Stimulated activated CD8-positive, alpha-beta memory T cell treated with anti-CD3 and anti-CD28 coated beads, Interleukin-4, amount 100 ng/mL, for 24 hours (primary cell): ENCODE results near the gene SLC6A12.
"Not testable (repeated sequence)": the region's sequence is repeated elsewhere in the genome, so short reads cannot be mapped to it uniquely, and the experiment has no call there.

ENCODE experiments used
- DNase-seq: peaks from one replicate; pipeline ENCODE4 v3.0.0-alpha.2; 2020; ENCODE audit warnings: low read depth

The SLC6A12 gene

GRCh38 chr12:217029-217428, 3.1 kb upstream of the SLC6A12 start:
- not testable (repeated sequence) for DNase-seq

- DNase-seq, result no peak
Observed at GRCh38 chr12:215116-215515, 1.2 kb upstream of the SLC6A12 start.

DNA sequence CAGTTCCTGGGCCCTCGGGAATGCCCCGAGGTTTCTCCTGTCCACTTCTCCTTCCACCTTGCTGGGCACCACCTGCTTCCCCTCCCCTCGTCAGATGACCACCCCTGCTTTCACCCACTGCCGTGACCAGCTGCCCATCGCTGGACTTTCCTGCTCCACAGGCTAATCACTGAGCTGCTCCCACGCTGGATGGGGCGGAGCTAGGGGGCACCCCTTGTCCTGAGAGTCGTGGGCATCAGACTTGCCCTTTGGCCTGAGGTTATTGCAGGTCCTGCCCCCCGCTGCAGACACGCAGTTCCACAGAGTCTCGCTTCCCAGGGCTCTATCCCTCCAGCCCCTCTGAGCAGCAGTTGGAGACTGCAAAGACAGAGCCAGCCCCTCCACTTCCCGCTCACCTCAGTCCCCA, 427 bp downstream of the SLC6A12 start:
- no peak for DNase-seq

GRCh38 chr12:212715-213526, 1.0 kb downstream of the SLC6A12 start:
- no peak for DNase-seq

GRCh38 chr12:212415-212714, 1.6 kb downstream of the SLC6A12 start:
- DNase-seq, result no peak

DNA sequence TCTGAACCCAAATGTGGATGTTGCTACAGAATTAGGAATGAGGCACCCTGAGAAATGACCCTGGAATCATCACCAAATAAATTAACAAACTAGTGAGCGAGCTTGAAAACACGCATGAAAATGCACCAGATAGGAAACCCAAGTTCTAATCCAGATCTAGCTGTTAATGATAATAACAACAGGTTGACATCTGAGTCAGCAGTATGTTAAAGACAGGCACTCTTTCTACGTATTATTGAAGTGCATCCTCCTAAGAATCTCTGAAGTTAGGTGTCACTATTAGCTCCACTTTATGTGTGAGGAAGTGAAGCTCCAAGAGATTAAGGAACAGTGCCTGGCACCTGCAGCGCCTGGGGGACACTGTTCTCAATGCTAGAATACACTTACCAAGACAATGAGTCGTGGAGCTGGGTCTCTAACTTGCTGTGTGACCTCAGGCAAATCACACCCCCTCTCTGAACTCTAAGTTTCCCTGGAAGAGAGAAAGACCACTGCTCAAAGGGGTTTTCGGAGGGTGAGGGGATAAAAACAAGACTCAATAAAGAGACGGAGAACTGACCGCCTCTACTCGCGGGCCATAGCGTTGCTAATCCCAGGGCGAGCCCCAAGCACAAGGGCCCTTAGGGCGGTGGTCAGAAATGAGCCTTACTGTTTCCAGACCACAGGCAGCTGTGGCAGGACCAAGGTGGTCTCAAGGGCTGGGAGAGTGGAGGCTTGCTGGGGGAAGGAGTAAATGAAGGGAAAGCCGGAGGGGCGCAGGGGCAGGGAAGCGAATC, 2.1 kb downstream of the SLC6A12 start:
- no peak for DNase-seq

GRCh38 chr12:211142-211465, 2.9 kb downstream of the SLC6A12 start:
- no peak for DNase-seq

DNA sequence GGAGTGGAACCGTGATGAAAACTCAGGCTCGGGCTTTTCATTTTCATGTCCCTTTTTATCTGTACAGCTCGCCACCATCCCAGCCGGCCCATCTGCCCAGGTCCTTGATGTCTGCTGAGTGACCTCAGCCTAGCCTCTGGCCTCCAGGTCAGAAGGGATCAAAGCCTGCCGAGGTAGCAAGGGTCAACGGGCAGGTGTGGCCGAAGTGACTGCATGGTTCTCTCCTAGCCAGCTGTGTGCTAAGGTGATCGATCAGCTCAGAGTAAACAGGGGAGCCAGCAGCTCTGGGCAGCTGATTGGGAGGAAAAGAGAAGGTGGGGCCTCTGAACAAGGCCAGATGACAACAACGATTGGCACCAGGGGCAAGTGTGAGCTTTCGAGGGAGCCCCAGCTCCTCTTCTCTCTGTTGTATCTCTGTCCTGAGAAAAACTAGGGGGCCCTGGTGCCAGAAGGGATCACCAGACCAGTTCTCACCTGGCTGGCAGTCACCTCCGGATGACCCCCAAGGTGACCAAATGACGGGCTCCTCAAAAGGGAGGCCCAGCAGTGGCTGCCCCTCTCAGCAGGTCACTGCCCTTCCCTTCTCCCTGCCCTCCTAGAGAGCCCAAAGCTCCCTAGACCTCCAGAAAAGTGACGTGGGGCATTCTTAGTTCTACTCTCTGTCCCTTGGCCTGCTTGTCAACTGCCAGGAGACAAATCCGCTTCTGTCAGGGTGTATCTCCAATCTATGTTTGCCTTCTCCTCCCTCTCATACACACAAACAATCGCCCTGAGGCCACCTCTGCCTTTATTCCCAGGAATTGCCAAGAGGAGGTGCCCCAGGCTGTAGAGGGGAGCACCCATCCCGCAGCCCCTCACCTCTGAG, 3.4 kb downstream of the SLC6A12 start:
- DNase-seq, result no peak

- DNase-seq, result no peak
Observed at GRCh38 chr12:209851-210250, 4.1 kb downstream of the SLC6A12 start.

GRCh38 chr12:209246-209645, 4.7 kb downstream of the SLC6A12 start:
- DNase-seq, result no peak

DNA sequence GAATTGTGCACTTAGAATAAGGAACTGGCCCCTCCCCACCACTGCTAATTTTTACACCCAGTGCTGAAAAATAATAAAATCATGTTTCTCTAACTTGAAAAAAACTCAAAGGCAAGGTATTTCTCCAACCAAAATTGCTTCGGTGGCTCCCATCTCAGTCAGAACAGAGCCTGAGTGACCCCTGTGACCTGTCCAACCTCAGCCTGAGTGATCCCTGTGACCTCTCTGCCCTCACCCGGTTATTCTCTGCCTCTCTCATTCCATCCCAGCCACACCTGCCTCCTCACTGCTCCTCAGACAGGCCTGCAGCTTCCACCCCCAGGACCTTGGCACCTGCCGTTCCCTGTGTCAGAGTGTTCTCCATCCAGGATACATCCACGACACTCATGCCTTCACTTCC, 5.1 kb downstream of the SLC6A12 start:
- DNase-seq, result no peak

- no peak for DNase-seq
Observed at GRCh38 chr12:207804-208203, 6.2 kb downstream of the SLC6A12 start.

DNA sequence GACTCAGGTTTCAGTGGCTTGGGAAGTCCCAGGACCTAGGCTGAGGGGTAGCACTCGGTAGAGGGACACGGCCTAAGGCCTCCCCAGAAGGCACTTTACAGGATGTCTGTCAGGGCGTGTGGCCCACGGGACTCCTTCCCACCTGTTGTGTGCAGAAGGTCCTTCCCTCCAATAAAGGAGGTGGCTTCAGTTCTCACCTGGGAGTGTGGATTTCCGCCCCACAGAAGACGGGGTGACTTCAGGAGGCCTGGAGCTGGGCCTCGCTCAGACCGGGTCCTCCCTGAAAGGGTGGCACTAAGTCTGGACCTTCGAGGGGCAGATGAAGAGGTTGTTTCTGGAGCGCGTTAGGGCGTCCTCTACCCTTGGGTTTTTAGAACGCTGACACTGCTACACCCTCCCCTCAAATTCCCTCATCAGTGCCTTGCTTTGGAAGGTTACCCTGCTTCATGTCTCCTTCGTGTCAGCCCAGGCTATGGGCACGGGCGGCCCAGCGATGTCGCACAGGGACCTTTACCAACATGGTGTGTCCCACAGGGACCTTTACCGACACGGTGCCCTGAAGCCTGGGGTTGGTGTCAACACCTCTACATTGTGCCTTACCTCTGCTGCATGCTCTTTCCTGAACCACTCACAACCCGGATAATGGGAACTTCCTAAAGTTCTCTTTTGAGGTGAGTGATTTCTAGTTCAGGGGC, 7.1 kb downstream of the SLC6A12 start:
- DNase-seq, result no peak

- DNase-seq, result no peak
Observed at GRCh38 chr12:205026-205425, 8.9 kb downstream of the SLC6A12 start.

DNA sequence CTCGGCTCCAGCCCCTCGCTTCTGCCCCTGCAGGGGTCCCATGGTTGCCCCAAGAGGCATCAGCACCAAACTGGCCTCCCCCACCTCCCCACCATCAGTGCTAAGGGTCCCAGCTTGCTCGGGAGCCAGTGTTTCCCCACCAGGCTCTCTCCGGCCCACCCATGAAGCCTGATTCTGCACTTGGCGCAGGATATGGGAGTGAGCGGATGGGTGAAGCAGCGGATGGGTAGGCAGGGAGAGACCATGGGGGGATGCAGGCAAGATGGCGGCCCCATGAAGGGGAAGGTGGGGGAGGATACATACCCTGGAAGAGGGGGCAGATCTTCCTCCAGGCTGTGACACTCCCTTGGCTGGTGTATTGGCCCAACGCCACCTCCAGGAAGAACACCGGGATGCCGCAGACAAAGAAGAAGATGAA, 9.7 kb downstream of the SLC6A12 start:
- no peak for DNase-seq

DNA sequence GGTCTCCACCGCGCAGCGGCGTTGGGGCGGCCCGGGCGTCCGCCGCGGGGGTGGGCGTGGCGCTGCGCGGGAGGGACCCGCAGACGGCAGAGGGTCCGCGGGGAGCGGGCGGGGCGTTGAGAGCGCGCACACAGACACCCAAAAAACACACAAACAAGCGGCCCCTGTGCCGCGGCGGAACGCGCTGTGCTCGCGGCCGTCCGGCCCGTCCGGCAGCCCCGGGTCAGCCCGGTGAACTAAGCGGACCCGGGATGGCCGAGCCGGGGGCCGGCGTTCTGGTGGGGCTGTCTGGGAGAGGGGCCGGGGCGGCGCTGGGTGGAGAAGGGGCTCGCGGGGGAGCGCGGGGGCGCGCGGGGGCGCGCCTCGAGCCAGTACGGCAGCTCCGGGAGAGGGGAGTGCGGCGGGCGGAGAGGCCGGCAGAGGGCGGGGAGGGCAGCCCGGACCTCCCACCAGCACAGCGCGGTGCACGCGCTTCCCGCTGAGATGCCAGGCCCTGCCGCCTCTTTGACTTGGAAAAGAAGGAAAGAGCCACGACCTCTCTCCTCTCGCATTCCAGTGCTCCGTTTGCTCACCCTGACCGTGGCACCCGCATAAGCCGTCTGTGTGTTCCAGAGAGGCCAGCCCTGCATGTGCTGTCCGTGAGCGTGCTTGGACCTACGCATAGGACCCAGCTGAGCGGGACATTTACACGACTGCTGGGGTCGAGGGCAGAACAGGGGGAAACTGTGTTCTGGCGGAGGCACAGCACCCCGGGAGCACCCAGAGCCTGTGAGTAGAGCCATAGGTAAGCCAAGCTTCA, 10.3 kb downstream of the SLC6A12 start:
- no peak for DNase-seq

GRCh38 chr12:203074-203461, 10.9 kb downstream of the SLC6A12 start:
- no peak for DNase-seq

DNA sequence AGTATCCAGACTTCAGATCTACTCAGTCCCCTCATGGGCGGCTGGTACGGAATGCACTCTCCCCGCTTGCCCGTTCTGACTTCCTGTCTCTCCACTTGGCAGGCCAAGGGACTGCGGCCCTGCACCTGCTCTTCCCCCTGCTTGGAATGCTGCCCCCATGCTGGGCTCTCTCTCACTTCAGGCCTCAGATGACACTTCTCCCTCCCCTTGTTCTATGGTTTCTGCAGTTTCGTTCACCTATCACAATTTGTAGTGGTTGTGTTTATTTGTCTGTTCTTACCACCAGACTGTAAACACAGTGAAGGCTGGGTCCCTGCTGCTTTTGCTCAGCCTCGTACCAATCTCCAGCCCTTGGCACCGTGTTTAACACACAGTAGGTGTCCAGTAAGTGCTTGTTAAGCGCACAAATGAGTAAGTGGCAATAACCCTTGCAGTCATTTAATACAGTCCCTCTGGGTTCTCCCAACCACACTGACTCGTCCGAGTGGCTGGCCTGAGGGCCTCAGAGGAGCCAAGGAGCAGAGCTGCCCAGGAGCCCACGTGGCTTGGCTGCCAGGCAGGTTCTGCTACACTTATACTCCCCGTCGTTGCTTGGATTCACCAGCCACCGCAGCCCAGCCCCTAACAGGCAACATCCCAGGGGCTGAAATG, 11.8 kb downstream of the SLC6A12 start:
- DNase-seq, result no peak

- DNase-seq, result no peak
Observed at GRCh38 chr12:201361-201760, 12.6 kb downstream of the SLC6A12 start.

- no peak for DNase-seq
Observed at GRCh38 chr12:198705-199104, 15.3 kb downstream of the SLC6A12 start.
